ENCODE measurements around the gene SRGAP2B. TPM values are rescaled to one million over a fixed set of nuclear protein-coding genes. Genes with fewer than 3 reads are reported as not detected.
"Not testable (repeated sequence)": the region's sequence is repeated elsewhere in the genome, so short reads cannot be mapped to it uniquely, and the experiment has no call there.

SRGAP2B gene
- total RNA-seq: 6.5 TPM

GRCh38 chr1:145095284-145096057 is at the start of gene SRGAP2B, which contains the start of gene FAM72D:
SRGAP2B (minus strand) TSS chr1:145095328; CDS start chr1:145092901, 2,427 bp downstream.
FAM72D (plus strand) TSS chr1:145095974; CDS start chr1:145096848, 874 bp downstream.
- DNase-seq (ENCODE audit: low spot score in 2 of 2); H3K36me3 ChIP-seq; intact Hi-C loops (cut with DNase I); H3K27me3 ChIP-seq; H3K9me3 ChIP-seq; H3K4me1 ChIP-seq: not testable (repeated sequence)
- peak within 1 kb of the TSS in 1 of 2 donors; percentile 60 for H3K4me3 ChIP-seq
- peak within 1 kb of the TSS in 1 of 2 donors; percentile 78 for H3K27ac ChIP-seq

DNA sequence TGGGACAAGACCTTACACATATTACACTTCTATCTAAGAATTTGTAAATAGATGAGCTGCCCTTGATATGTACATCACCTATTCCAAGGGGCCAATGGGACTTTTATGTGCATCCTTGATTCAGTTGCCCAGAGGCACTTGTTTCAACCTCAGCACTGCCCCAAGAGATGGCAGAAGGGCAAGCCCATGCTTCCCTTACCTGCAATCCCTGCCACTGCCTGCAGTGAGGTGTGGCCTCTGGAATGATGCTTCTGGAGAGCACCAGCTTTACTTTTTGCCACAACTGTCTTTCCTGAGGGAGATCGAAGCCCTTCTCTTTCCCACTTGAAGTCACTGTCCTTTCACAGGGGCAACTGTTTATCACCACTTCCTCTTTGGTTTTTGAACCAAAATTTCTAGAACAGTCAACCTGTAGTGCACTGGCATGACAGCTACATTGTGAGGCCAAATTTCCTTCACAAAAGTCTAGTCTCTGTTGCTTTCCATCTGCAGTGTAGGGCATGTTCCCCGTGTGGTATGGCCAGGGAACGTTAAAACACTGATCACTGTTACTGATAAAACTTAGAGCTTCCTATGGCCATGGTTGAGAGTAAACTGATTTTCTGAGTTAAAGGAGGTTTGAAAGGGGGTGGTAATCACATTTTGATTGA is 49.3 kb upstream of the SRGAP2B start:
- DNase-seq (ENCODE audit: low spot score in 2 of 2); H3K27ac ChIP-seq; intact Hi-C loops (cut with DNase I); H3K4me1 ChIP-seq; H3K36me3 ChIP-seq; H3K27me3 ChIP-seq; H3K9me3 ChIP-seq; H3K4me3 ChIP-seq: not testable (repeated sequence)

DNA sequence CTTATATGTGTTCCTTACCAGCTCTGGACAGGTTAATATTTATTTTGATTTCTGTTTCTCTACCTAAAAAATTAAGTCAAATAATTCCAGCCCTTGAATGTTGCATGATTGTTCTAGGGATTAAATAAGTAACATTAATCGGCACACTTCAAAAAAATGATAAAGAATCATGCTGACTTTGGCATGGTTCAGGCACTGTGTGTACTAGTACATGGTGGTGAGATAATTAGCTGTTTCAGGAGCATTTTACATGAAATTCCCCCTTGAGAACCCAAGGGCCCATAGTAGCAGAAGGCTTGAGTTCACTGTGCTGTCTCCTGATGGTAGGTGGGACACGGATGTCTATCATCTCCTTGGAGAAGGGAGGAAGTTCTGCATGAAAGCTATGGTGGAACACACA is 45.4 kb upstream of the SRGAP2B start:
- H3K4me1 ChIP-seq; DNase-seq (ENCODE audit: low spot score in 2 of 2); H3K4me3 ChIP-seq; intact Hi-C loops (cut with DNase I); H3K9me3 ChIP-seq; H3K36me3 ChIP-seq; H3K27ac ChIP-seq; H3K27me3 ChIP-seq: not testable (repeated sequence)

DNA sequence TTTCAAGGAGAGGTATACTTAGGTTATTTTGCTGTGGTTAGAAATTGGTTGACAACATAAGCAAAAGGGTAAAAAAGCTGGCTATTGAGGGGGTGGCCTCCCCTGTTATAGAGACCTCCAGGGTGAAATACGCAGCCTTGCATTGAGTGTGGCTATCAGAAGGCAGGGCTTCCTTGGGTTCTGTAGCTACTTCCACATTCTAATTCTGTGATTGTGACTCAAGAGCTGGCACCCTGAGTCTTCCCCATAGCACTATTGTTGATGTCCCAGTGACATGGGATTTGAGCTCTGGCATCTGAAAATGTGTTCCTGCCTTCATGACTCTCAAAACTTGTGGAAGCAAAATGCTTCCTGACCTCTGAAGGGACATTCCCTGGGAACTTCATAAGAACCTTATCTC is 39.3 kb upstream of the SRGAP2B start:
- H3K27ac ChIP-seq; H3K27me3 ChIP-seq; H3K4me1 ChIP-seq; H3K9me3 ChIP-seq; H3K36me3 ChIP-seq; intact Hi-C loops (cut with DNase I); DNase-seq (ENCODE audit: low spot score in 2 of 2); H3K4me3 ChIP-seq: not testable (repeated sequence)

GRCh38 chr1:145128697-145129469 is 33.8 kb upstream of the SRGAP2B start:
- H3K27ac ChIP-seq; intact Hi-C loops (cut with DNase I); H3K9me3 ChIP-seq; H3K4me1 ChIP-seq; H3K4me3 ChIP-seq; DNase-seq (ENCODE audit: low spot score in 2 of 2); H3K36me3 ChIP-seq; H3K27me3 ChIP-seq: not testable (repeated sequence)

GRCh38 chr1:145127144-145127543 is 32.0 kb upstream of the SRGAP2B start:
- H3K4me1 ChIP-seq; H3K27ac ChIP-seq; H3K27me3 ChIP-seq; intact Hi-C loops (cut with DNase I); H3K36me3 ChIP-seq; H3K9me3 ChIP-seq; DNase-seq (ENCODE audit: low spot score in 2 of 2); H3K4me3 ChIP-seq: not testable (repeated sequence)

DNA sequence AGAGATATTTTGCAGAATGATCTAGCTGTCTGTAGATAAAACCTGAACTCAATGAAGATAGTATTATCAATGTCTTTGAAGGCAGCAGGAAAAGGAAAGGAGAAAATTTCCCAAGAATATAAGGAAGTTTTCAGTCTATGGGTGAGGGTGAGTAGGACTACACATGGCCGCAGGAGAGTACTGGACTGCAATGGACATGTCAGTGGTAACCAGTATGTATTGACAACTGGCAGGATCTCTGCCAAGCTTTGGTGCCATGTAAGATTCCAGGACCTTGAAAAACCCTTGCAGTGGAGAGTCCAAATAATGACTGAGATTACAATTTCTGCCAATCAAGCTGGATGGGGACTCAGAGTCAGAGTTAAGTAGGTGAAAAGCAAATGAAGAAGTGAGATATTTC is 30.0 kb upstream of the SRGAP2B start:
- H3K4me1 ChIP-seq; DNase-seq (ENCODE audit: low spot score in 2 of 2); H3K27ac ChIP-seq; H3K9me3 ChIP-seq; intact Hi-C loops (cut with DNase I); H3K27me3 ChIP-seq; H3K36me3 ChIP-seq; H3K4me3 ChIP-seq: not testable (repeated sequence)

GRCh38 chr1:145123992-145124641 is 29.0 kb upstream of the SRGAP2B start:
- intact Hi-C loops (cut with DNase I); H3K4me3 ChIP-seq; DNase-seq (ENCODE audit: low spot score in 2 of 2); H3K27me3 ChIP-seq; H3K27ac ChIP-seq; H3K36me3 ChIP-seq; H3K9me3 ChIP-seq; H3K4me1 ChIP-seq: not testable (repeated sequence)

GRCh38 chr1:145123062-145123395 is 27.9 kb upstream of the SRGAP2B start:
- H3K4me3 ChIP-seq; H3K9me3 ChIP-seq; H3K4me1 ChIP-seq; H3K36me3 ChIP-seq; intact Hi-C loops (cut with DNase I); DNase-seq (ENCODE audit: low spot score in 2 of 2); H3K27me3 ChIP-seq; H3K27ac ChIP-seq: not testable (repeated sequence)

DNA sequence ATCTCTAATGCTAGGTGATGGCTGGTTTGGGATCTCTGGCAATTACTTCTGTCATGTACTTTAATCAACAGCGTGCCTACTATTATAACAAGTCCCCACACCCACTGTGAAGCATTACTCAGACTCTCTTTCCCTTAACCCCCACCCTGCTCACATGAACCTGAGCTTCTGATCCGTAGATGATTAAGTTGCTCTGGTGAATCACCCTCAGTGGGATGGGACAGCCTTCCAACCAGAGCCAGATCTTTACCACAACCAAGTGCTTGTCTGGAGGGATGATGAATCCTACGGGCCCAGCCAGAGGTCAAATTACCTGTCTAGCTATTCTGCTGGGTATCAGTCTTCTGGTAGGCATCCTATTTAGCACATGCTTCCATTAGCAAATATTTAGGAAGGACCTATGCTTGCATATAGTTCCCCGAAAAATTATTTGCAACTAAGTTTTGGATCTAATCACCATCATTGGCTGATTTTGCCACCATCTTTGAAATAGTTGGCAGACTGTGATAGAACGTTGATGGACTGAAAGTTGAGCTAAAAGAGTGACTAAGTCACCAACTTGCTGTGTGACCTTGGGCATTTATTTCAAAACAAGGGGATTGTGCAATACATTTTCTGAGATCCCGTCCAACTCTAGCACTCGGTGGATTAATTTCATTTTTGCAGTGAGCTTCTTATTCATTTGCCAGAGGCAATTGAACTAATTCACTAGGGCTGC is 27.4 kb upstream of the SRGAP2B start:
- intact Hi-C loops (cut with DNase I); H3K4me1 ChIP-seq; H3K27ac ChIP-seq; H3K27me3 ChIP-seq; H3K9me3 ChIP-seq; H3K4me3 ChIP-seq; DNase-seq (ENCODE audit: low spot score in 2 of 2); H3K36me3 ChIP-seq: not testable (repeated sequence)

DNA sequence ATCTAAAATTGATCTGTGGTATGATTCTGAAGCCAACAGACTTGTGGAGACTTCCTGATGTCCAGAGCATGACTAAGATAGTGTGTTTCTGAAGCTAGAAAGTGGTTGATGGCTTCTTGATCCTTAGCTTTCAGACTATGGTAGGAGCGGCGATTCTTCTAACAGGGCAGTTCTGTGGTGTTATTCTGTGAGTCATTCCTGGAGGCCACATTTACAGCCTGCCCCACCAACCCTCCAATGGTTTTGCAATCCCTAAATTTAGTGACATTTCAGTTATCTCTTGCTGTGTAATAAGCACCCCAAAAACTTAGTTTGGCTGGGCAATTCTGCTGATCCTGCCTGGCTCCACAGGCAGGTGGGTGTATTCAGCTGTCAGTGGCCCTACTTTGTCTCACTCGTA is 24.7 kb upstream of the SRGAP2B start:
- intact Hi-C loops (cut with DNase I); H3K27me3 ChIP-seq; H3K27ac ChIP-seq; H3K4me1 ChIP-seq; H3K9me3 ChIP-seq; H3K36me3 ChIP-seq; DNase-seq (ENCODE audit: low spot score in 2 of 2); H3K4me3 ChIP-seq: not testable (repeated sequence)

- H3K27ac ChIP-seq; intact Hi-C loops (cut with DNase I); H3K27me3 ChIP-seq; H3K9me3 ChIP-seq; H3K4me3 ChIP-seq; H3K36me3 ChIP-seq; DNase-seq (ENCODE audit: low spot score in 2 of 2); H3K4me1 ChIP-seq: not testable (repeated sequence)
These were observed 20.7 kb upstream of the SRGAP2B start for GRCh38 chr1:145115587-145116493.
